DND-41 (cell line): ENCODE results near the gene PYGO2.

Experiments
- EZH2 ChIP-seq: IDR thresholded peaks from 3 replicates; pipeline ENCODE4 v1.6.1; 2012; ENCODE audit warnings: borderline replicate concordance, low read depth, mild to moderate bottlenecking, moderate library complexity, low read length, inconsistent platforms; ENCODE audit not compliant: severe bottlenecking
- TF ChIP-seq, protein P1 (sequence below): IDR thresholded peaks from 2 replicates; pipeline ENCODE4 v1.5.1; 2012; ENCODE audit warnings: borderline replicate concordance, low read length, moderate library complexity, mild to moderate bottlenecking; ENCODE audit not compliant: poor library complexity, severe bottlenecking; ENCODE audit errors: extremely low read depth

DNA sequence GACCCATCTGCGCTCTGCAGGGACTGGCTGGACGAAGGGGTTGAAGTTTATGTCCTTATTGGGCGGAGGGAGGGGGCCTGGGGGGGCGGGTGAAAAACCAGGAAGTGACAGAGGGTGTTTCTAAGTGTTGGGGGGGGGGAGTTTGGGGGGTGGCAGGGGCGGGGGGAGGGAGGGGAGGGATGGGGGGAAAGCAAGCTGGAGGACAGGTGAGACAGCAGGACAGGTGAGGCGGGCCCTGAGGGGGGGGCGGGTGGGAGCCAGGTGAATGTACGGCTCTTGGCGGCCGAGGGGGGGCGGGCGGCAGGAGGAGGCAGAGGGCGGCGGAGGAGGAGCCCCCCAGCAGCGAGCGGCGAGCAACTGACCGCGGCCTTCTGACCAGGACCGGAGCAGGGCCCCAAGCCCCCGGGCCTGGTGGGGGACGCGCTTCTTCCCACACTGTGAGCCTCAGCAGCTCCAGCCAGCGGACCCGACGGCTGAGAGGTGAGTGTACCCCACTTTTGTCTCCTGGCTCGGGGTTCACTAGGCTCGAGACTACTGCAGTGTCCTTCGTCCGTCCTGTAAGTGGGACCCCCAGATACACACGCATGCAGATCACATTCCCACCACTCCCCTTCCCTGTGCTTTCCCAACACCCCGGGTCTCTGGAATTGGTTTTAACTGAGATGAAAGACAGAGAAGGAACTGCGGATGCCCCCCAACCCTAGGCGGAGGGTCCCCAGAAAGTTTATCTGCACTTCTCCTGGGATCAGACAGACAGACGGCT is 41.1 kb upstream of the PYGO2 start, which contains the start of gene ZBTB7B:
- TF ChIP-seq EZH2: no peak
- TF ChIP-seq, protein P1, sequence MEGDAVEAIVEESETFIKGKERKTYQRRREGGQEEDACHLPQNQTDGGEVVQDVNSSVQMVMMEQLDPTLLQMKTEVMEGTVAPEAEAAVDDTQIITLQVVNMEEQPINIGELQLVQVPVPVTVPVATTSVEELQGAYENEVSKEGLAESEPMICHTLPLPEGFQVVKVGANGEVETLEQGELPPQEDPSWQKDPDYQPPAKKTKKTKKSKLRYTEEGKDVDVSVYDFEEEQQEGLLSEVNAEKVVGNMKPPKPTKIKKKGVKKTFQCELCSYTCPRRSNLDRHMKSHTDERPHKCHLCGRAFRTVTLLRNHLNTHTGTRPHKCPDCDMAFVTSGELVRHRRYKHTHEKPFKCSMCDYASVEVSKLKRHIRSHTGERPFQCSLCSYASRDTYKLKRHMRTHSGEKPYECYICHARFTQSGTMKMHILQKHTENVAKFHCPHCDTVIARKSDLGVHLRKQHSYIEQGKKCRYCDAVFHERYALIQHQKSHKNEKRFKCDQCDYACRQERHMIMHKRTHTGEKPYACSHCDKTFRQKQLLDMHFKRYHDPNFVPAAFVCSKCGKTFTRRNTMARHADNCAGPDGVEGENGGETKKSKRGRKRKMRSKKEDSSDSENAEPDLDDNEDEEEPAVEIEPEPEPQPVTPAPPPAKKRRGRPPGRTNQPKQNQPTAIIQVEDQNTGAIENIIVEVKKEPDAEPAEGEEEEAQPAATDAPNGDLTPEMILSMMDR: no peak
